HG02763 (cell line): ENCODE results near the gene EIF2B2.

Experiments used
- ATAC-seq: cut with Tn5 transposase; IDR thresholded peaks from one replicate; pipeline ENCODE4 v1.9.1; 2021; ENCODE audit warnings: mild to moderate bottlenecking, moderate library complexity; ENCODE audit not compliant: unreplicated experiment

EIF2B2 gene

DNA sequence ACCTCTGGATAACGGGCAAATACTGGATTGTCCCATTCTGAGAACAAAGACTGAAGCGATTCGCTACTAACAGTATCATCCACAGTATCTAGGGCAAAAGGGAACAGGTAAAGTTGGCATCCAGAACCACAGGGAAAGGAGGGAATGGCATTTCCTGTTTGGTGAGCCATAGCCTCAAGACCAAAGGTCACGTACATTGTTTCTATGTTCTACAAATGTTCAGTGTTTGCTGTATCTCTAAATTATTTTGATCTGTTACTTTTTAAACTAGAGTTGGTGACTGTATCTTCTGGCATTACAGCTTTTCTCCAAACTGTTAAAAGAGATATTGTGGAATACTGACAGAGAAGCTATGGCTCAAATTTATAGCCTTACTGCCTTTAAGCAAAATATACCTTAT lies 38.9 kb downstream of the EIF2B2 start:
- ATAC-seq, result no peak

DNA sequence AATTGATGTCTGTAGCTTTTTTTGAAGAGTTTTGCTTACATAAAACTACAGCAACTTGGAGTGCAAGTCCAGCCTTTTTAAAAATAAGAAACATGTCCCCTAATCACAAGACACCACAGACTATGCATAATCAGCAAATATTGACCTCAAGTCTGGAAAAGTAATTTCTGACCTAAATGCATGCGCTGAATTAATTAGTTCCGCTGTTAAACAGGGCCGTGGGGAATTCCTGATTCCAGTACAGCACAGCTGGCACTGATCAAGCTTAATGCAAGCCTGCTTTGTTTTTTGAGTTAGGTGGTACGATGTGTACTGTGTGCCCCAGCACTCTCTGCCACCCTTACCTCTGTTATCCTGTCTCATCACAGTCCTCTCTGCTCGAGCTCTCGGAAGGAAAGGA lies 39.3 kb downstream of the EIF2B2 start:
- ATAC-seq, result no peak

DNA sequence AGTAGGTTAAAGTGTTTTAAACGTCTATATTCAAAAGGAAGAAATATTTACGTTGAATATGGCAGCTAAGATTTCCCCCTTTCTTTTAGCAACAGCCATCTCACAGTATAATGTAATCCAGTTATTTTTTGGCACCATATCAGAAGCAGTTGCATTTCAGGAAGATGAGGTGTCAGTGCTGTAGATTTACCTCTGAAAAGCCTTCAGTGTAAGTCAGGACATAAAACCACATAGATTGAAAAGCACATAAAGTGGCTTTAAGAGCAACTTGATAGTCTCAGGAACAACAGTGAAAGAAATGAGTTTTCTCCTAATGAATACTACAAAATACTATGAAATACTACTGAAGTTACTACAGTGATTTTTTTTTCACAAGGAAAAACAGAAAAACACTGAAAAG lies 41.6 kb downstream of the EIF2B2 start:
- no peak for ATAC-seq

DNA sequence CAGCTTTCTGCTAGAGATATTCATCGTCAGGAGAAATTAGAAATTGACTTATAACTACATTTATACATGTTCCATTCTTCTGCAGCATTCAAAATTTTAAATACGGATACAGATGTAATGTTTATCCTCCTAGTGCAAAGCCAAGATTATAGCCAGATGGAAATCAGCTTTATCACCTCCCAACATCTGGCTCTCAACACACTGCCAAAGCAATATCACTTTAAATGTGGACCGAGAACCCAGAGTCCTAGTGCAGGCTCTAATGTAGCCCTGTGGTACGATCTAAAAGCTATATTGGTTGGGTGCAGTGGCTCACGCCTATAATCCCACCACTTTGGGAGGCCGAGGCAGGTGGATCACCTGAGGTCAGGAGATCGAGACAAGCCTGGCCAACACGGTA lies 42.0 kb downstream of the EIF2B2 start:
- ATAC-seq, result no peak

DNA sequence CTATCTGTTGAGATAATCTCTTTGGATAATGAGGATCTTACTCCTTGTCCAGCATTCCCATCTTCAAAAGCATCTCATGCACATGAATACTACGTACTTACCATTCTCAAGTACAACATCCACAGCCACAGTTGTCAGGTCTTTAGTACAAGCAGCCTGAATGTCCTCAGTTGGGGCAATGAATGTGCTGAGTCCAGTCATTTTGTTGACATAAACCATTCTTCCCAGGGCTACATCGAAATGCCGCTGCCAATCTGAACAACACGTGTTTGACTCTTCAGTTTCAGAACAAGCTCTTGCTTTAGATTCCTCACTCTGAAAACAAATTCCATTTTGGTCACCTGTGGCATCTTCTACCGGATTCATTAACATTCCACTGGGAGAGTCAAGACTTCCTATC lies 43.6 kb downstream of the EIF2B2 start:
- ATAC-seq, result no peak

DNA sequence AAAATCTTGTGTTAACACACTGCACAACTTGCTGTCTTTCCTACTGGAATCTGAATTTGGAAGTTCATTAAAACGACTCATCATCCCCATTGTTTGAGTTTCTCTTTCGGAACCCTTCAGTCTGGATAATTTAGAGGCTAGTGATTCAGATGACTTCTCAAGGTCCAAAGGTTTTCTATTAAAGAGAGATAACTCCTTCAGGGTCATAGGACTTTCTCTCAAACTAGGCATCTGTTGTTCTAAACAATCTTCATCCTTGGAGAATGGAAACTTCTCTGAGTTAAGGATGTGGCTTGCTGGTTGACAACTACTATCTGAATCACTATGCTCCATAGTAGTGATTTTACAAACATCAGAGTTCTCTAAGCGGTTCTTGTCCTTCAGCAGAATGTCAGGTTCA lies 44.2 kb downstream of the EIF2B2 start:
- no peak for ATAC-seq

DNA sequence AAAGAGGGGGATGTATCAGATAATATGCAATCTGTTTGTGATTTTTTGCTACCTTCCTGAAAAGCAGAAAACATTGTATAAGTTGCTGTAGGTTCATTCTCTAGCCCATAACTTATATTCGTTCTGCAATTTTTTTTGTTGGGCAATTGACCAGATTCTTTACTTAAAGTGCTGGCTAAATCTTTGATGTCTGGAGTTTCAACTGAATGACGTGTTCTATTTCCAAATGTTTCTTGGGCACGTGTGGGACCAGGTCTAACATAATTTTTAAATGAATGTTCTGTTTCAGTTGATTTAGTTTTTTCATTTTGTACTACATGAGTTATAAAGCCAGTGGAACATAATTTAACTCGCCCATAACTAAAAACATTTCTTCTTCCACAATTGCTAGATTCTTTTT lies 44.8 kb downstream of the EIF2B2 start:
- ATAC-seq, result no peak

DNA sequence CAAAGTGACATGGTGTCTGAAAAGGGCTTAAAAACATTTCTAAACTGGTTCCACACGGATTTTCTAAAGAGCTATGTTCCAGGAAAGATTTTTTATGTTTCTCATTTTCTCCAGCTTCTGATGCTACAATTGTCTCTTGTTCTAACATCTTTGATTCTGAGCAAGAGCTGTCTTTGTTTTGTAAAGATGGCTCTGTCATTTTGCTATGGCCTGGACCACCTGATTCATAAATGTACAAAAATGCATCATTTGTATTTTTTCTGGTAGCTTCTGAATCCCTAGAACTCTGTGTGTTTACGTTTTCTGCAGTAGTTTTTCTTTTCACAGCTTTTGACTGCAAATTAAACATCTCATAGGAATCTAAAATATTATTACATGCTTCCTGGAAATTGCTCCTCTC lies 45.4 kb downstream of the EIF2B2 start:
- no peak for ATAC-seq

DNA sequence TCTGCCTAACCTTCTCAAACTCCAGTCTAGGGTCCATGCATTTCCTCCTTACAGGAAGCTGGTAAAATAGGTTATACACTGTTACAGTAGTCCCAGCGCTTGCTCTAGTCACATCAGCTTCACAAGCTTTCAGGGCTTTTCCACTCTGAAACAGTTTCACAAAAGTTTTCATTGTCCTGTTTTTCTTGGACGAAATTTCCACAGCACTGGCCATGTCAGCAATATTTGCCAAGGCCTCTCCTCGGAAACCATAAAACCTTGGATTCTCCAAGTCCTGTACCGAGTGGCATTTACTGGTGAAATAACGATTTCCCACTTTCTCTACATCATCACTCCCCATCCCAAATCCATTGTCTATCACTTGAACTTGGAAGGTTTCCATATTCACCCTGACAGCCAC lies 46.4 kb downstream of the EIF2B2 start:
- no peak for ATAC-seq

DNA sequence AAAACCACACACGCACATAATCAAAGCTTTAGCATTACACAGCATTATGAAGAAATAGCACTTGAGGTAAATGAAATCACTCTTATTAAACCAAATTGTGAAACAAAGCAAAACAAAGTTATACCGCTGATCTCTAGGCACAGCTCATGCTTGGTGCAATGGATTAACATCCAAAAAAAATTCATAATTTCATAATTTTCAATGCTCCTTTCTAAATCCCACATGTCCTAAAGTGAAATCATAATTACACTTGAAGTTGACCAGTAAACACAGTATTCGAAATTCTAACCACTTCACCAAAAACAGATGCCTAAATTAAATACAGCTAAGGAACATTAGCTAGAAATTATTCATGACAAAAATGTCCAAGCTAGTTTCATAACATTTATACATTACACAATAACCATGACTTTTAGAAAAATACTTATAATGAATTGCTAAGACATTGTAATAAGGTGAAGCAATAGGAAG lies 47.0 kb downstream of the EIF2B2 start:
- no peak for ATAC-seq

DNA sequence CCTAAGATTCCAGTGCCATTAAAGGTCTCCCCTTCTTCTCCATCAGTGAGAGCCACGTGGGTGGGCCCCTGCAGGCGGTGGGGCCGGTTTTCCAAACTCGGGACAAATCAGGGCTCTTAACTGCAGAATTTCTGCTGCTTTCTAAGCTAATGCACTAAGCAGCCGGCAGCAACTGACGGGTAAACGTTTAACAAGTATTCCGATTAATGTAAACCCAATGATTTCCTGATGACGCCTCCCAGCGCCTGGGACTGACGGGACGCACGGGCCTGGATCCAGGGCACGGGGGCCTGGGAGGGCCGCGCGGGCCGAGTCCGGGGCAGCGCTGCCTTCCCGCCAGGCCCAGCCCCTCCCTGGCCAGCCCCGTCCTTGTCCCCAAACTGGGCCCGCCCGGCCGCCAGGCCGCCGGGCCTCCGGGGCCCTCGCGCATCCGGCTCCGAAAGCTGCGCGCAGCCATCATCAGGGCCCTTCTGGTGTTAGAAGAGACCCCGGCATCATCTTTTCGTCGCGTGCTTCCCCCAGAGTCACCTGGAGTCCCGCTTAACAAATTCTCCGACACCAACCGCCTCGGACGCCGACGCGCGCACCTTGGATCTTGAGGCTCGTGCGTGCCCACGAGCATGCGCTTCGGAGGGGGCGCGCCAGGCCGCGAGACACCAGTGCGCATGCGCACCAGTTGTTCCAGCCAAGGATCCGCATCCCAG lies 48.3 kb downstream of the EIF2B2 start, which contains the start of gene MLH3:
Gene MLH3, minus strand, starts transcription at position 616 of the 704 bp plus-strand sequence. CDS start 1,812 bp downstream, outside the sequence.
- peak; percentile 67 for ATAC-seq

DNA sequence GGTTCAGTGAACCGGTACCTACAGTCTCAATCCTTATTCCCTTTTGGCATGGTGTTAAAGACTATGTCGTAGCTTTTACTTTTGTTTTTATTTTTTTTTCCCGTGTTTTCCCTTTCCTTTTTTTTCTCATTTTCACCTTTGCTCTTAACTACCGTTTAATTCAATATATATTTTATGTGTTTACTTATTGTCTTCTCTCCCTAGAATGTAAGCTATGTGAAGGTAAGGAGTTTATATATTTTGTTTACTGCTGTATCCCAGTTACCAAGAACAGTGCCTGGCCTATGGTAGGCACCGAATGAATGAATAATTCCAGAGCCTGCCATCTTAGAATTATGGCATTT lies 48.8 kb downstream of the EIF2B2 start:
- ATAC-seq, result no peak

DNA sequence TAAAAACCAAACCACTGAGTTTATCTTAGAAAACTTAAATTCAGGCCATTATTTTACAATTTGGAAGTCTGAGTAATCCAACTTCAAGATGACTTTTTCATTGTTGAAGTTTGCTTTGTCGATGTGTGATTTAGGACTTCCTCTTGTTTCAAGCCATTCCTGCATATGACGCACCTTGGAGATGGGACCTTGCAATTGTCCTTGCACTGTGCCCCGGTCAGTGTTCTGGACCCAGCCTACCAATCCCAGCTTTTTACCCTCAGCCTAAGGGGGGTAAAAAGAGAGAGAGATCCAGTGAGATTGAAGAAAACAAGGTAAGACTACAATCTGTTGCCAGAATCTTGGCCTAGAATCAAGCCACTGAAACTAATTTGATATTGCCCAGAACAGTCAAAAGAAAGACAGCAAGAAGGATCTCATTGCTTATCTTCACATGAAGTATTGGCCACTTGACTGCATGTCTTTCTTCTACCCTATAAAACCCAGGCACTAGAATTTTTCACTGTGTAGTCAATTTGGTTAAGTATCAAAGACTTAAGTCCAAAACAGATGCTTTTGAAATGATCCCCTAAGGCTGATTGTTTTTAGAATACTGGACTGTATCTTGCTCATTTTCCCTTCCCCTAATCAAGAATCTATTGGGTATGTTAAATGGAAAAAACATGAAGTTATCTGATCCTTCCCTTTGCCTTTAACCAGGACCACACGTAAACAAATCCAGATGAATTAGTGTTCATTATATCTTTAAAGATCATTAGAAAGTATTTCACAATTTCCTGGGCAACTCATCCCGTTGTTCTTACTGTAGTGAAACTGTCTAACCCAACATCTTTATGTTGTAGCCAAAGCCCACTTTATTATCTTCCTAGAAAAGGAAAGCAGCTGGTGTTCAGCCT lies 50.9 kb downstream of the EIF2B2 start:
- no peak for ATAC-seq

DNA sequence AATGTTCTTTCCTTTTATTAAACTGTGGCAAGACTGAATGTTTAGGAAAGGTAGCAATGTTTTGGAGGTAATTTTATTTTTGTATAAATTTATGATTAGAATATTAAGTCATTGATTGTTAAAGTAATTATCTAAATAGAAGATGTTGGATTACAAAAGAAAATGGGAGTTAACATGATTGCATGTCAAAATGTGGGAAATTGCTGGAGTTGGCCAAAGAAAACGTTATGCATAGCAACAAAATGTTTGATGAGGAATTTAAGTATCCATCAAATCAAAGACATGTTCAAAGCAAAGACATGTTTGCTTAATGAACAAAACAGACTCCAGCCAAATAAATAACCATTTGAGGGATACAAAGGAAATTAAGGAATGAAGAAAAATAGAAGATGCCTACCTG lies 51.7 kb downstream of the EIF2B2 start:
- no peak for ATAC-seq

DNA sequence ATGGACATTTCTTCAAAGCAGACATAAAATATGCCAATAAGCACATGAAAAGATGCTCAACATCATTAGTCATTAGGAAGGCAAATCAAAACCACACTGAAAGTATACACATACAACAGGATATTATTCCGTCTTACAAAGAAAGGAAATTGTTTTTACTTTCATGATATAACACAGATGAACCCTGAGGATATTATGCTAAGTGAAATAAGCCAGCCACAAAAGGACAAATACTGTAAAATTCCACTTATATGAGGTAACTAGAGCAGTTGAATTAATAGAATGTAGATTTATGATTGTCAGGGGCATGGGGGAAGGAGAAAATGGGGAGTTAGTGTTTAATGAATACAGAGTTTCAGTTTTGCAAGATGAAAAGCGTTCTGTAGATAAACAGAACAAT lies 56.9 kb downstream of the EIF2B2 start:
- no peak for ATAC-seq

DNA sequence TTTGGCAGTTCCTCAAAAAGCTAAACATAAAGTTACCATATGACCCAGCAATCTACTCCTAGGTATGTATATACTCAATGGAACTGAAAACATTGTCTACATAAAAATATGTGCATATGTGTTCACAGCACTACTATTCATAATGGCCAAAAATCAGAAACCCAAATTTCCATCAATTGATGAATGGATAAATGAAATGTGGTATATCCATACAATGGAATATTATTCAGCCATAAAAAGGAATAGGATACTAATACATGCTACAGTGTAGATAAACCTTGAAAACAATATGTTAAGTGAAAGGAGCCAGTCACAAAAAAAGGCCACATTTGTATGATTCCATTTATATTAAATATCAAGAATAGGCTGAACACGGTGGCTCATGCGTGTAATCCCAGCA lies 57.7 kb downstream of the EIF2B2 start:
- ATAC-seq, result no peak
